ENCODE data around the gene VPS35. TPM values are rescaled to one million over a fixed set of nuclear protein-coding genes. Genes with fewer than 3 reads are reported as not detected.
"Not testable (repeated sequence)": the region's sequence is repeated elsewhere in the genome, so short reads cannot be mapped to it uniquely, and the experiment has no call there.

VPS35 gene
- total RNA-seq, 1 donor from 2014 or later = 112 TPM

DNA sequence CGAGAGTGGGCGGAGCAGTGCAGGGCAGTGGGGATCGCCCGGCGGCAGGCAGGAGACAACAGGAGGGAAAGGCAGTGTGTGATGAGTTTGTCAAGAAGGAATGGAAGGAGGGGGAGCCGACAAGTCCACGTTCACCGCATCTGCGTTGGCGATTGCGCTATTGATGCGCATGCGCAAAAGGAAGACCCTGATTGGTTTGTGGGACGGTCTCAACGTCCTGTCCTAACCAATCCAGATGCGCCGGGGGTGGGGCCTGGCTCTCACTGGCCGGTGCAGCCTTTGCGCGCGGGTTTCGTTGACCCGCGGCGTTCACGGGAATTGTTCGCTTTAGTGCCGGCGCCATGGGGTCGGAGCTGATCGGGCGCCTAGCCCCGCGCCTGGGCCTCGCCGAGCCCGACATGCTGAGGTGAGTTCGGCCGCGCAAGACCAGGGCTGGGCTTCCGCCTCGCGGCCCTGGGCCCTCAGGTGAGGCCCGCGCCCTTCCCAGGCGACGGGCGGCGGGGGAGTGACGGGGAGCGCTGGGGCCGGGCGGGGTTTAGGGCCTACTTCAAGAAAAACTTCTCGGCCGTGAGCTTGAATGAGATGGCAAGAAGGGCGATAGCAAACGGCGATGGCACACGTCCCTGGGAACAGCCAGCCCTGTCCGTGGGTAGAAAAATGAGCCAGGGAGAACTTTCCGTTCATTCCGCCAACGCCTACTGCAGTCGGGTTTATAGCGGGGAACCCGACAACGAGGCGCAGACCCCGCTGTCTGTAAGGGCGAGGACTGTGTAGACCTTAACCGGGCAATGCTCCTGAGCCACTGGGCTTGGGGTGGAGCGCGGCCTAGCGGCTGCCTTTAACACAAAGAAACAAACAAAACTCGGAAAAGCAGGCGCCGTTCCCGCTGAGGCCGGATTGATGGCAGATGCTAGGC is 645 bp upstream of the VPS35 start, which contains the start of gene ORC6:
Gene ORC6, plus strand, starts transcription at position 295 of the 916 bp plus-strand sequence. Its CDS starts 47 bp downstream, at position 342.
- peak; percentile 67 for TF ChIP-seq CTCF (conservative IDR thresholded peaks at IDR 0.05; ENCODE audit: low read depth, low read length)
- DNase-seq (ENCODE audit: low read depth) = no peak
- peak within 1 kb of the TSS; percentile 91 for H3K4me3 ChIP-seq (ENCODE audit: low read depth, low read length)

GRCh38 chr16:46688101-46688653 is 801 bp downstream of the VPS35 start:
- peak overlapping the region; percentile 91 for H3K4me3 ChIP-seq (ENCODE audit: low read depth, low read length)
- TF ChIP-seq CTCF (conservative IDR thresholded peaks at IDR 0.05; ENCODE audit: low read depth, low read length) = no peak
- DNase-seq (ENCODE audit: low read depth) = no peak

GRCh38 chr16:46687486-46687885 is 1.5 kb downstream of the VPS35 start:
- TF ChIP-seq CTCF (conservative IDR thresholded peaks at IDR 0.05; ENCODE audit: low read depth, low read length) = no peak
- peak overlapping the region; percentile 91 for H3K4me3 ChIP-seq (ENCODE audit: low read depth, low read length)
- no peak for DNase-seq (ENCODE audit: low read depth)

GRCh38 chr16:46686815-46687473 is 2.0 kb downstream of the VPS35 start:
- H3K4me3 ChIP-seq (ENCODE audit: low read depth, low read length) = peak overlapping the region; percentile 91
- no peak for DNase-seq (ENCODE audit: low read depth)
- TF ChIP-seq CTCF (conservative IDR thresholded peaks at IDR 0.05; ENCODE audit: low read depth, low read length) = no peak

- H3K4me3 ChIP-seq (ENCODE audit: low read depth, low read length); DNase-seq (ENCODE audit: low read depth): not testable (repeated sequence)
Measured at GRCh38 chr16:46681867-46682266, 7.1 kb downstream of the VPS35 start.

DNA sequence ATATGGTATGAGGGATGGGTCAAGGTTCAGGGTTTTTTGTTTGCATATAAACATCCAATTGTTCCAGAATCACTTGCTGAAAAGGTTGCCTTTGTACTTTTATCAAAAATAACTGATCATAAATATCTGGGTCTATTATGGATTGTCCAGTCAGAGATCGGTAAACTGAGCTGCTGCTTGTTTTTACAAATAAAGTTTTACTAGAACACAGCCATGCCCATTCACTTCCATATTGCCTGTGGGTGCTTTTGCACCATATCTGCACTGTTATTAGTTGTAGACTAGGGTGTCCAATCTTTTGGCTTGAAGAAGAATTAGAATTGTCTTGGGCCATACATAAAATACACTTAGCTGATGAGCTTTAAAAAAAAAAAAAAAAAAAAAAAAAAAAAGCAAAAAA is 11.0 kb downstream of the VPS35 start:
- not testable (repeated sequence) for DNase-seq (ENCODE audit: low read depth); H3K4me3 ChIP-seq (ENCODE audit: low read depth, low read length)

DNA sequence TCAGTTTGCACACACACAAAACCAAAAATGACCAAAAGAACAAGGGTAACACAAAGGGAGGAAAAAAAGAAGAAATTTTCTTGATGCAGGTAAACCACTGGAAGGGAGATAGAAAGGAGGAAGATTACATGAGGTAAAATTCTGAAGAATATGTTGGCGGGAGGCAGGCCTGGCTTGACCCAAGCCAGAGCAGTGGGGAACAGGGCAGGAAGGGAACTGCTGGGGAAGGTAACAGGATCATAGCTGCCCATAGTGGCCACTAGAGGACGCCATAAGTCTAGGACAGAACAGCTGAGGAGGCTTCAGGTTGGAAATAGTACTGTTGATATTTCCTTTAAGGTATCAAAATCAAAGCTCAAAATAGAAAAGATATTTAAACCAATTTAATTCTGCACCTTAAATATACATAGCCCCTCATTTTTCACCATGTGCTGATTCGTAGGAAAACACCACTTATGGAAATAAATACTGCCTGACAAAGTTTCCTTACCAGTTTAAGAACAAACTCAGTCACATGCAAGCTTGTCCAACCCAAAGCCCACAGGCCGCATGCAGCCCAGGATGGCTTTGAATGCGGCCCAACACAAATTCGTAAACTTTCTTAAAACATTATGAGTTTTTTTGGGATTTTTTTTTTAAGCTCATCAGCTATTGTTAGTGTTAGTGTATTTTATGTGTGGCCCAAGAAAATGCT is 15.5 kb downstream of the VPS35 start:
- H3K4me3 ChIP-seq (ENCODE audit: low read depth, low read length) = no peak overlapping the region
- DNase-seq (ENCODE audit: low read depth) = no peak
- peak; percentile 99 for TF ChIP-seq CTCF (conservative IDR thresholded peaks at IDR 0.05; ENCODE audit: low read depth, low read length)

Data from epithelial cell of proximal tubule (primary cell).